NCI-H345 (cell line): ENCODE measurements around the gene BAZ2B.

Experiments
- DNase-seq: peaks from one replicate; lab custom pipeline; 2025; lab: John Stamatoyannopoulos, UW

The BAZ2B gene

GRCh38 chr2:159573846-159574606, 42.3 kb downstream of the BAZ2B start:
- no peak for DNase-seq

GRCh38 chr2:159573294-159573693, 43.1 kb downstream of the BAZ2B start:
- DNase-seq = no peak

GRCh38 chr2:159572459-159572858, 43.9 kb downstream of the BAZ2B start:
- DNase-seq = no peak

GRCh38 chr2:159571540-159572260, 44.6 kb downstream of the BAZ2B start:
- no peak for DNase-seq

GRCh38 chr2:159564081-159564480, 52.3 kb downstream of the BAZ2B start:
- no peak for DNase-seq

- no peak for DNase-seq
These were observed 54.1 kb downstream of the BAZ2B start for GRCh38 chr2:159562248-159562647.

GRCh38 chr2:159561786-159562185, 54.6 kb downstream of the BAZ2B start:
- DNase-seq = no peak

- no peak for DNase-seq
These were observed 55.1 kb downstream of the BAZ2B start for GRCh38 chr2:159561242-159561641.

- DNase-seq = no peak
These were observed 57.3 kb downstream of the BAZ2B start for GRCh38 chr2:159559034-159559433.

- no peak for DNase-seq
These were observed 57.9 kb downstream of the BAZ2B start for GRCh38 chr2:159558479-159558878.

- DNase-seq = no peak
These were observed 58.8 kb downstream of the BAZ2B start for GRCh38 chr2:159557437-159558034.

- no peak for DNase-seq
These were observed 60.5 kb downstream of the BAZ2B start for GRCh38 chr2:159555651-159556392.

- no peak for DNase-seq
These were observed 62.6 kb downstream of the BAZ2B start for GRCh38 chr2:159553727-159554126.

- no peak for DNase-seq
These were observed 64.5 kb downstream of the BAZ2B start for GRCh38 chr2:159551806-159552205.

- no peak for DNase-seq
These were observed 66.1 kb downstream of the BAZ2B start for GRCh38 chr2:159550231-159550630.

- DNase-seq = no peak
These were observed 67.1 kb downstream of the BAZ2B start for GRCh38 chr2:159549234-159549633.

GRCh38 chr2:159546716-159547430, 69.5 kb downstream of the BAZ2B start:
- DNase-seq = no peak

- no peak for DNase-seq
These were observed 70.3 kb downstream of the BAZ2B start for GRCh38 chr2:159546039-159546438.

GRCh38 chr2:159545085-159545484, 71.3 kb downstream of the BAZ2B start:
- DNase-seq = no peak

- no peak for DNase-seq
These were observed 74.2 kb downstream of the BAZ2B start for GRCh38 chr2:159542101-159542500.

- DNase-seq = no peak
These were observed 76.6 kb downstream of the BAZ2B start for GRCh38 chr2:159539701-159540100.

GRCh38 chr2:159538801-159539200, 77.5 kb downstream of the BAZ2B start:
- DNase-seq = no peak
